ENCODE data around the gene EFCAB6. TPM values are rescaled to one million over a fixed set of nuclear protein-coding genes. Genes with fewer than 3 reads are reported as not detected.
A peak's percentile ranks its signal among the peaks of the same experiment; 100 is the strongest.

Gene EFCAB6
- total RNA-seq, 4 donors from 2014 or later = 1.1 to 3.8 (median 2.7) TPM

DNA sequence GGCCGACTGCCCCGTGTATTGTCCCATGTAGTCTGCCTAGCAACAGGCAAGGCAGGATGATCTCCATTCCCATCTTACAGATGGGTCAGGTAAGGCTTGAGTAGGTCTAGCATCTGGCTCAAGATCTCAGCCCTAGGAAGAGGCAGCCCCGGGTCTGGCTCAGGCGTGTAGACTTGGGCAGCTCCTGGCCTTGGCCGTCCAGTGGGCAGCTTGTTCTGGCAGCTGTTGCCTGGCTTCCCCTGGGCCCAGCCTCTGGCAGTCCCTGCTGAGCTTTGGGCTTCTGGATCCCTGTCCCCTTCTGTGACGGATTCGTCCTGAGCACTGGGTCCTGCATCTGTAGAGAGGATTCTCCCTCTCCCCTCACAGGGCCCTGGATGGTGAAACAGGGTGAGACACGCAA is 327.9 kb downstream of the EFCAB6 start:
- Histone ChIP-seq H3K9me3 (no peaks in the 10 kb centered on the region), H3K27ac (no peak overlapping the region), H3K36me3 (no peaks in the 10 kb centered on the region), H3K4me3 (no peak overlapping the region), H3K4me1 (no peaks in the 10 kb centered on the region), H3K27me3 (peaks cover 72% of the 10 kb centered on the region)
- TF ChIP-seq, protein P1, sequence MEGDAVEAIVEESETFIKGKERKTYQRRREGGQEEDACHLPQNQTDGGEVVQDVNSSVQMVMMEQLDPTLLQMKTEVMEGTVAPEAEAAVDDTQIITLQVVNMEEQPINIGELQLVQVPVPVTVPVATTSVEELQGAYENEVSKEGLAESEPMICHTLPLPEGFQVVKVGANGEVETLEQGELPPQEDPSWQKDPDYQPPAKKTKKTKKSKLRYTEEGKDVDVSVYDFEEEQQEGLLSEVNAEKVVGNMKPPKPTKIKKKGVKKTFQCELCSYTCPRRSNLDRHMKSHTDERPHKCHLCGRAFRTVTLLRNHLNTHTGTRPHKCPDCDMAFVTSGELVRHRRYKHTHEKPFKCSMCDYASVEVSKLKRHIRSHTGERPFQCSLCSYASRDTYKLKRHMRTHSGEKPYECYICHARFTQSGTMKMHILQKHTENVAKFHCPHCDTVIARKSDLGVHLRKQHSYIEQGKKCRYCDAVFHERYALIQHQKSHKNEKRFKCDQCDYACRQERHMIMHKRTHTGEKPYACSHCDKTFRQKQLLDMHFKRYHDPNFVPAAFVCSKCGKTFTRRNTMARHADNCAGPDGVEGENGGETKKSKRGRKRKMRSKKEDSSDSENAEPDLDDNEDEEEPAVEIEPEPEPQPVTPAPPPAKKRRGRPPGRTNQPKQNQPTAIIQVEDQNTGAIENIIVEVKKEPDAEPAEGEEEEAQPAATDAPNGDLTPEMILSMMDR (IDR thresholded peaks at IDR 0.05) = no peak
- TF ChIP-seq POLR2AphosphoS5 (IDR thresholded peaks at IDR 0.05) (no peak), EP300 (IDR thresholded peaks at IDR 0.05) (no peak)
- ATAC-seq = no peak
- WGBS, 2 donors (ENCODE audit: low coverage in 1 of 2) = 100% methylated on average over 2 of the region's 8 CpGs; no CpG with 5 or more reads in 1 of the 2 donors

DNA sequence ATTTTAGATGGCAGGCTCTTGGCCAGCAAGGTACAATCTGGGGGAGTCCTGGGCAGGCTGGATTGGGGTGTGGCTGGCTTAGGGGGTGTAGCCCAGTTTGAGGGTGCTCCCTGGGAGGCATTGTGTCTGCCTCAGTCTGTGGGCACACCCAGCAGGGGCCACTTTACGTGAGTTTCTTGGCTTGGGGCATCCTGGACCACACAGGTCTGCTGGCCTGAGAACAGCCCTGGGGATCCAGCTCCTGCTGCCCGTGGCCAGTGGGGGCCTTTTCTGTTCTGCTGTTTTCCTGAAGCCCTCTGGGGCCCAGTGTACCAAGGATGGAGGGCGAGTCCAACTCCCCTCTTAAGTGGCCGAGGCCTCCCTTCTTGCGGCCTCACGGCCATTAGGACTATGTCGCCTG is 328.4 kb downstream of the EFCAB6 start:
- WGBS, 2 donors (ENCODE audit: low coverage in 1 of 2) = 85% methylated on average over 4 of the region's 7 CpGs; no CpG with 5 or more reads in 1 of the 2 donors
- no peak for ATAC-seq
- Histone ChIP-seq H3K4me1 (no peaks in the 10 kb centered on the region), H3K27me3 (peaks cover 67% of the 10 kb centered on the region), H3K4me3 (no peak overlapping the region), H3K27ac (no peak overlapping the region), H3K9me3 (no peaks in the 10 kb centered on the region), H3K36me3 (no peaks in the 10 kb centered on the region)
- TF ChIP-seq, protein P1 (IDR thresholded peaks at IDR 0.05) = no peak
- TF ChIP-seq EP300 (IDR thresholded peaks at IDR 0.05) = no peak
- no peak for TF ChIP-seq POLR2A (IDR thresholded peaks at IDR 0.05)
- TF ChIP-seq POLR2AphosphoS5 (IDR thresholded peaks at IDR 0.05) = no peak

DNA sequence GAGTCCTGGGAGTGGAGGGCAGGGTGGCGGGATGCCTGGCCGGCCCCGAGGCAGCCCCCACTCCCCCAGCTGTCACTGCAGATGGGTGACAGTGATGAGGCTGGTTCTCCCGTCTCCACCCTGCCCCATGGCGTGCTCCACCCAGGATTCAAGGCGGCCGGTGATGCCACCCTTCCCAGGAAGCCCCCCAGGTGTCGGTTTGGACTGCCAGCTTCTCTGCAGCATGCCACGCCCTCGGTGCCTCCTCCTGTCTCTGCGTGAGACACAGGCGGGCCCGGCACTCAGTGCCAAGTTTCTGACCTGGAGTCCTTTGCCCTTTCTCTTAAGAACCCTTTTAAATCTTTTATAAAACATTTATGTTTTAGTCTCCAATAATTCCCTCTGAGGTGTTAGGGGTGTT is 328.8 kb downstream of the EFCAB6 start:
- no peak for ATAC-seq
- no peaks in the 10 kb centered on the region for H3K4me1 ChIP-seq
- H3K36me3 ChIP-seq = no peaks in the 10 kb centered on the region
- no peak for TF ChIP-seq POLR2A (IDR thresholded peaks at IDR 0.05)
- TF ChIP-seq, protein P1 (IDR thresholded peaks at IDR 0.05) = no peak
- no peak for TF ChIP-seq EP300 (IDR thresholded peaks at IDR 0.05)
- TF ChIP-seq POLR2AphosphoS5 (IDR thresholded peaks at IDR 0.05) = no peak
- no peaks in the 10 kb centered on the region for H3K9me3 ChIP-seq
- H3K27ac ChIP-seq = no peak overlapping the region
- WGBS, 2 donors (ENCODE audit: low coverage in 1 of 2) = 92% methylated on average over 5 of the region's 13 CpGs; no CpG with 5 or more reads in 1 of the 2 donors
- no peak overlapping the region for H3K4me3 ChIP-seq
- H3K27me3 ChIP-seq = peaks cover 65% of the 10 kb centered on the region

DNA sequence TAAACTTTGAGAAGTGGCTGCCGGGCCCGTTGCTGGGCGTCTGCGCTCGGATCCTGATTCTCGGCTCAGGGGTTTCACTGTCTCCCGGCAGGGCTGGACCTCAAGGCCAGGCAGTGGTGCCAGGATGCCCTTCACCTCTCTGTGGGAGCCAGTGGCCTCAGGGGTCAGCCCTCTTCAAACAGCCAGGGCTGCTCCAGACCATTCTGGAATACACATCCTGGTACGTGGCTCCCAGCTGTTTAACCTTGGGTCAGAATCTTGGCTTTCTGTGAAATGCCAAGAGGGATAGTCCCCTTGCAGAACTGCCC is 329.8 kb downstream of the EFCAB6 start:
- Histone ChIP-seq H3K9me3 (no peaks in the 10 kb centered on the region), H3K4me3 (no peak overlapping the region), H3K27me3 (peaks cover 55% of the 10 kb centered on the region), H3K36me3 (no peaks in the 10 kb centered on the region), H3K27ac (no peak overlapping the region), H3K4me1 (no peaks in the 10 kb centered on the region)
- ATAC-seq = no peak
- TF ChIP-seq POLR2A (IDR thresholded peaks at IDR 0.05) = no peak
- TF ChIP-seq, protein P1 (IDR thresholded peaks at IDR 0.05) = no peak
- TF ChIP-seq POLR2AphosphoS5 (IDR thresholded peaks at IDR 0.05) = no peak
- no peak for TF ChIP-seq EP300 (IDR thresholded peaks at IDR 0.05)
- 28% methylated on average over 5 of the region's 8 CpGs; no CpG with 5 or more reads in 1 of the 2 donors for WGBS, 2 donors (ENCODE audit: low coverage in 1 of 2)

DNA sequence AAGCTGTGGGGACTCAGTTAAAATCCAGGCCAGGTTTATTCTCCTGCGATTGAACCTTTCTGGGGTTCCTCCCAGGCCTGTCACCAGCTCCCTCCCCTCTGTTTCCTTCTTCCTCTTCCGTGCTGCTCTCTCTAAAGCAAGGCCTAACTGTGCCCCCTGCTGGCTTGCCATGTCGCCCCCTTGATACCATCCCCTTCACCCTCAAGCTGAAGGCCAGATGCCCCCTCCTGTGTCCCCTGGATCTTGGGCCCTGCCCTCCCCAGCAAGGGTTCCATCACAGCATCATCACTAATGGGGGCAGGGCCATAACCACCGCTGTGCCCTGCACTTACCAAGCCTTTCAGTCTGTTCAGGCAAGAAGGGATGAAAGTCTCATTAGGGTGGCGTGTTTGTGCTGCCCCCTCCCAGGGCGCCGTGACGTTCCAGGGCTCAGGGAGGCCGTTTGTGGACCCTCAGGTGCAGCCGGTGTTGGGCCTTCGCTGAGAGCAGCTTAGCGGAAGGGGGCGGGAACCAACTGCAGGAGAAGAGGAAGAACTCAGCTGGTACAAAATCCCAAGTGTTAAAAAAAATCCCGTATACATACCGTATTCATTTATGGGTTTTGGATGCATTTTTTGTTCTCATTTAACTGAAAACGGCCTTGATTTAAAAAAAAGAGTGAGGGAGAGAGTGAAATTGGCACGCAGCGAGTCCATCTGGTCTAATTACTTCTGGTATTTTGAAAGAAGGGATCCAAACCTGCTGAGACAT is 330.4 kb downstream of the EFCAB6 start:
- Histone ChIP-seq H3K27ac (no peak overlapping the region), H3K4me1 (no peaks in the 10 kb centered on the region), H3K4me3 (peak overlapping the region in 1 of 2 donors; percentile 12), H3K36me3 (no peaks in the 10 kb centered on the region), H3K27me3 (peaks cover 50% of the 10 kb centered on the region), H3K9me3 (no peaks in the 10 kb centered on the region)
- 15 to 38% methylated on average over 6 to 7 of the region's 18 CpGs for WGBS, 2 donors (ENCODE audit: low coverage in 1 of 2)
- TF ChIP-seq POLR2A (IDR thresholded peaks at IDR 0.05) = no peak
- TF ChIP-seq, protein P1 (IDR thresholded peaks at IDR 0.05) = no peak
- no peak for TF ChIP-seq EP300 (IDR thresholded peaks at IDR 0.05)
- TF ChIP-seq POLR2AphosphoS5 (IDR thresholded peaks at IDR 0.05) = no peak
- no peak for ATAC-seq

All from gastroesophageal sphincter (tissue), 4 donors.